Transverse colon (tissue), 4 donors: ENCODE measurements around the gene SLAMF1.

ENCODE experiments used
- EP300 ChIP-seq: sonication (generic); formaldehyde crosslinking; IDR thresholded peaks from one replicate; pipeline ENCODE4 v1.6.1; 2017; ENCODE audit warnings: antibody characterized with exemption, low read depth
- POLR2AphosphoS5 ChIP-seq, 3 donors: sonication (generic); formaldehyde crosslinking; IDR thresholded peaks; one replicate each; pipeline ENCODE4 v1.6.1; 2016; ENCODE audit warnings: antibody characterized with exemption in 3 of 3
- TF ChIP-seq, protein P1 (sequence below), 5 experiments: fragments of 200-600 bp in 3 of 5; fragments of 450-650 bp in 2 of 5; sonication (generic) in 3 of 5; IDR thresholded peaks; 1 replicate in 2 of 5; 2 replicates in 3 of 5; pipeline ENCODE4 v1.5.1; 2016 to 2017; ENCODE audit warnings: antibody characterized with exemption in 5 of 5, inconsistent platforms in 3 of 5, mild to moderate bottlenecking in 2 of 5, moderate library complexity in 1 of 5

DNA sequence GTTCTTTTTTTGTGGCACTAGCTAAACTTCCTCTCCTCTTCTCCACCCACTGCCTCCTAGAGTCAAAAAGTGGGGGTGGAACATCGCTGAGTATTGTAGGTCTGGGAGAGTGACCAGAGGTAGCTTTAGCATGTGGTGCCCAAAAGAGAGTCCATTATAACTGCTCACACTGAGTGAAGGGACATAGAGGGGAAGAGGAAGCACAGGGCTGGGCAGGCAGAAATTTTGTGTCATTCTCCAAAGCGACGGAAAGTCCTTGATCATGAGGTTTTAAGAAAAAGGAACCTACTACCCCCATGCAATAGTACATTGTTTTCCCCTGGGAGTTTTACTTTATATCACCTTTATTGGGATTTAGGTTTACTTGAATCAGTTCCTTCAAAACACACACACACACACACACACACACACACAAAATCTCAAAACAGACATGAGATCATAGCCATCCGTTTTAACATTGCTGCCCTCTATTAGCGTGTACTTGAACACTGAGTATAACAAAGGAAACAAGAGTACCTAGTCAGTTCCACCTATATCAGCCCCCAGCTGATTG, 71.7 kb downstream of the SLAMF1 start:
- TF ChIP-seq EP300 = no peak
- TF ChIP-seq, protein P1, sequence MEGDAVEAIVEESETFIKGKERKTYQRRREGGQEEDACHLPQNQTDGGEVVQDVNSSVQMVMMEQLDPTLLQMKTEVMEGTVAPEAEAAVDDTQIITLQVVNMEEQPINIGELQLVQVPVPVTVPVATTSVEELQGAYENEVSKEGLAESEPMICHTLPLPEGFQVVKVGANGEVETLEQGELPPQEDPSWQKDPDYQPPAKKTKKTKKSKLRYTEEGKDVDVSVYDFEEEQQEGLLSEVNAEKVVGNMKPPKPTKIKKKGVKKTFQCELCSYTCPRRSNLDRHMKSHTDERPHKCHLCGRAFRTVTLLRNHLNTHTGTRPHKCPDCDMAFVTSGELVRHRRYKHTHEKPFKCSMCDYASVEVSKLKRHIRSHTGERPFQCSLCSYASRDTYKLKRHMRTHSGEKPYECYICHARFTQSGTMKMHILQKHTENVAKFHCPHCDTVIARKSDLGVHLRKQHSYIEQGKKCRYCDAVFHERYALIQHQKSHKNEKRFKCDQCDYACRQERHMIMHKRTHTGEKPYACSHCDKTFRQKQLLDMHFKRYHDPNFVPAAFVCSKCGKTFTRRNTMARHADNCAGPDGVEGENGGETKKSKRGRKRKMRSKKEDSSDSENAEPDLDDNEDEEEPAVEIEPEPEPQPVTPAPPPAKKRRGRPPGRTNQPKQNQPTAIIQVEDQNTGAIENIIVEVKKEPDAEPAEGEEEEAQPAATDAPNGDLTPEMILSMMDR (IDR thresholded peaks at IDR 0.05) = no peak
- TF ChIP-seq POLR2AphosphoS5 (IDR thresholded peaks at IDR 0.05) = no peak
